Gastroesophageal sphincter (tissue), 3 donors: ENCODE data around the gene PRDM13.
"Not testable (repeated sequence)": the region's sequence is repeated elsewhere in the genome, so short reads cannot be mapped to it uniquely, and the experiment has no call there.

Experiments used
- EP300 ChIP-seq: sonication (generic); formaldehyde crosslinking; IDR thresholded peaks from one replicate; pipeline ENCODE4 v1.6.1; 2017; ENCODE audit warnings: antibody characterized with exemption, mild to moderate bottlenecking
- POLR2A ChIP-seq, 2 donors: fragments of 450-650 bp; IDR thresholded peaks; one replicate each; pipeline ENCODE4 v1.6.1; 2017; ENCODE audit warnings: antibody characterized with exemption in 2 of 2, mild to moderate bottlenecking in 2 of 2, moderate library complexity in 1 of 2
- POLR2AphosphoS5 ChIP-seq: sonication (generic); formaldehyde crosslinking; IDR thresholded peaks from one replicate; pipeline ENCODE4 v1.6.1; 2017; ENCODE audit warnings: antibody characterized with exemption
- TF ChIP-seq, protein P1 (sequence below), 4 experiments: fragments of 200-600 bp in 2 of 4; fragments of 450-650 bp in 2 of 4; sonication (generic) in 1 of 4; IDR thresholded peaks; one replicate each; pipeline ENCODE4 v1.5.1; 2017 to 2019; ENCODE audit warnings: antibody characterized with exemption in 4 of 4, mild to moderate bottlenecking in 2 of 4, moderate library complexity in 2 of 4

DNA sequence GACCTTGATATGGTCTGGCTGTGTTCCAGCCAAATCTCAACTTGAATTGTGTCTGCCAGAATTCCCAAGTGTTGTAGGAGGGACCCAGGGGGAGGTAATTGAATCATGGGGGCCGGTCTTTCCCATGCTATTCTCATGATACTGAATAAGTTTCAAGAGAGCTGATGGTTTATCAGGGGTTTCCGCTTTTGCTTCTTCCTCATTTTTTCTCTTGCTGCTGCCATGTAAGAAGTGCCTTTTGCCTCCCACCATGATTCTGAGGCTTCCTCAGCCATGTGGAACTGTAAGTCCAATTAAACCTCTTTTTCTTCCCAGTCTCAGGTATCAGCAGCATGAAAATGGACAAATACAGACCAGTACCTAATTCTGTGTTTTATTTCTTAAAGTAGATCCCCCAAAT, 15.4 kb downstream of the PRDM13 start:
- TF ChIP-seq POLR2AphosphoS5; EP300; POLR2A (IDR thresholded peaks at IDR 0.05): not testable (repeated sequence)
- TF ChIP-seq, protein P1, sequence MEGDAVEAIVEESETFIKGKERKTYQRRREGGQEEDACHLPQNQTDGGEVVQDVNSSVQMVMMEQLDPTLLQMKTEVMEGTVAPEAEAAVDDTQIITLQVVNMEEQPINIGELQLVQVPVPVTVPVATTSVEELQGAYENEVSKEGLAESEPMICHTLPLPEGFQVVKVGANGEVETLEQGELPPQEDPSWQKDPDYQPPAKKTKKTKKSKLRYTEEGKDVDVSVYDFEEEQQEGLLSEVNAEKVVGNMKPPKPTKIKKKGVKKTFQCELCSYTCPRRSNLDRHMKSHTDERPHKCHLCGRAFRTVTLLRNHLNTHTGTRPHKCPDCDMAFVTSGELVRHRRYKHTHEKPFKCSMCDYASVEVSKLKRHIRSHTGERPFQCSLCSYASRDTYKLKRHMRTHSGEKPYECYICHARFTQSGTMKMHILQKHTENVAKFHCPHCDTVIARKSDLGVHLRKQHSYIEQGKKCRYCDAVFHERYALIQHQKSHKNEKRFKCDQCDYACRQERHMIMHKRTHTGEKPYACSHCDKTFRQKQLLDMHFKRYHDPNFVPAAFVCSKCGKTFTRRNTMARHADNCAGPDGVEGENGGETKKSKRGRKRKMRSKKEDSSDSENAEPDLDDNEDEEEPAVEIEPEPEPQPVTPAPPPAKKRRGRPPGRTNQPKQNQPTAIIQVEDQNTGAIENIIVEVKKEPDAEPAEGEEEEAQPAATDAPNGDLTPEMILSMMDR (IDR thresholded peaks at IDR 0.05), result not testable (repeated sequence)
